GM12878 (cell line): Measurements from ENCODE around the gene TCEAL7.

Experiments used
- CTCF ChIP-seq, 3 experiments: IDR thresholded peaks in 2 of 3; conservative IDR thresholded peaks in 1 of 3; 2 replicates each; pipeline ENCODE4 v1.5.1; 2011; ENCODE audit warnings: low read depth in 3 of 3, low read length in 3 of 3, mild to moderate bottlenecking in 3 of 3, control low read depth in 2 of 3, moderate library complexity in 2 of 3, inconsistent platforms in 1 of 3, mixed read lengths in 1 of 3; ENCODE audit not compliant: control insufficient read depth in 2 of 3, insufficient read depth in 1 of 3; ENCODE audit errors: extremely low read depth in 1 of 3
- KLF5 ChIP-seq: fragments of 450-650 bp; IDR thresholded peaks from 2 replicates; pipeline ENCODE4 v1.6.1; 2014; ENCODE audit warnings: mild to moderate bottlenecking; ENCODE audit not compliant: partially characterized antibody
- MYC ChIP-seq: IDR thresholded peaks from 2 replicates; pipeline ENCODE4 v1.6.1; 2011; ENCODE audit warnings: mild to moderate bottlenecking, low read length, moderate library complexity, inconsistent platforms; ENCODE audit not compliant: insufficient read depth, insufficient replicate concordance, insufficient read length, severe bottlenecking
- YY1 ChIP-seq: IDR thresholded peaks from 2 replicates; pipeline ENCODE4 v1.6.1; 2011; ENCODE audit warnings: low read depth, mild to moderate bottlenecking, low read length
- ZSCAN29 ChIP-seq: fragments of 450-650 bp; IDR thresholded peaks from 2 replicates; pipeline ENCODE4 v1.6.1; 2017; ENCODE audit warnings: mild to moderate bottlenecking, moderate library complexity
- ZZZ3 ChIP-seq: IDR thresholded peaks from 2 replicates; pipeline ENCODE4 v1.6.1; 2011; ENCODE audit warnings: low read depth; ENCODE audit not compliant: control insufficient read depth, insufficient read length
- TF ChIP-seq, protein P1 (sequence below): IDR thresholded peaks from 2 replicates; pipeline ENCODE4 v1.6.1; 2012; ENCODE audit warnings: mild to moderate bottlenecking, low read depth, low read length
- TF ChIP-seq, protein P2 (sequence below): fragments of 450-650 bp; formaldehyde crosslinking; IDR thresholded peaks from 2 replicates; pipeline ENCODE4 v1.4.0; 2020; ENCODE audit warnings: mild to moderate bottlenecking, moderate library complexity

DNA sequence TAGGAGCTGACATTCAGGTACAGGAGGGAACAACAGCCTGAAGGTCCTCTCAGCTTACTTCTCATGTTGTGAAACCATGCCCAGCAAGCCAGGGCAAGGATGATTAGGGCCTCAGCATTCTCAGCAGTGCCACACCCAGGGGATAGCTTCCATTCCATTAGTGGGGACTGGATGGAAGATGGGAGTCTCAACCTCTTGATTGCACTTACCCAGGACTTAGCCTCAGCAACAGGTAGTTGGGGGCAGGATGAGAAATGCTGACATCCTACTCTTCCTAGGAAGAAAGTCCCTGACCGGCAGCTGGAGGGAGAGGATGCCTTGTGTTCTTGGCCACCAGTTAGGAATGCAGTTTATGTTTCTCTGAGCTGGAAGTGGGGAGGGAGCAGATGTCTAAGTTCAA, 37.5 kb downstream of the TCEAL7 start:
- TF ChIP-seq MYC (no peak), ZZZ3 (no peak), ZSCAN29 (no peak), KLF5 (no peak), YY1 (no peak), CTCF (IDR thresholded peaks at IDR 0.05 in 2 of 3, conservative IDR thresholded peaks at IDR 0.05 in 1 of 3; ENCODE audit: control insufficient read depth in 2 of 3, extremely low read depth in 1 of 3, insufficient read depth in 1 of 3, low read depth in 3 of 3, low read length in 3 of 3) (no peak)
- TF ChIP-seq, protein P1, sequence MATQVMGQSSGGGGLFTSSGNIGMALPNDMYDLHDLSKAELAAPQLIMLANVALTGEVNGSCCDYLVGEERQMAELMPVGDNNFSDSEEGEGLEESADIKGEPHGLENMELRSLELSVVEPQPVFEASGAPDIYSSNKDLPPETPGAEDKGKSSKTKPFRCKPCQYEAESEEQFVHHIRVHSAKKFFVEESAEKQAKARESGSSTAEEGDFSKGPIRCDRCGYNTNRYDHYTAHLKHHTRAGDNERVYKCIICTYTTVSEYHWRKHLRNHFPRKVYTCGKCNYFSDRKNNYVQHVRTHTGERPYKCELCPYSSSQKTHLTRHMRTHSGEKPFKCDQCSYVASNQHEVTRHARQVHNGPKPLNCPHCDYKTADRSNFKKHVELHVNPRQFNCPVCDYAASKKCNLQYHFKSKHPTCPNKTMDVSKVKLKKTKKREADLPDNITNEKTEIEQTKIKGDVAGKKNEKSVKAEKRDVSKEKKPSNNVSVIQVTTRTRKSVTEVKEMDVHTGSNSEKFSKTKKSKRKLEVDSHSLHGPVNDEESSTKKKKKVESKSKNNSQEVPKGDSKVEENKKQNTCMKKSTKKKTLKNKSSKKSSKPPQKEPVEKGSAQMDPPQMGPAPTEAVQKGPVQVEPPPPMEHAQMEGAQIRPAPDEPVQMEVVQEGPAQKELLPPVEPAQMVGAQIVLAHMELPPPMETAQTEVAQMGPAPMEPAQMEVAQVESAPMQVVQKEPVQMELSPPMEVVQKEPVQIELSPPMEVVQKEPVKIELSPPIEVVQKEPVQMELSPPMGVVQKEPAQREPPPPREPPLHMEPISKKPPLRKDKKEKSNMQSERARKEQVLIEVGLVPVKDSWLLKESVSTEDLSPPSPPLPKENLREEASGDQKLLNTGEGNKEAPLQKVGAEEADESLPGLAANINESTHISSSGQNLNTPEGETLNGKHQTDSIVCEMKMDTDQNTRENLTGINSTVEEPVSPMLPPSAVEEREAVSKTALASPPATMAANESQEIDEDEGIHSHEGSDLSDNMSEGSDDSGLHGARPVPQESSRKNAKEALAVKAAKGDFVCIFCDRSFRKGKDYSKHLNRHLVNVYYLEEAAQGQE: no peak
- TF ChIP-seq, protein P2, sequence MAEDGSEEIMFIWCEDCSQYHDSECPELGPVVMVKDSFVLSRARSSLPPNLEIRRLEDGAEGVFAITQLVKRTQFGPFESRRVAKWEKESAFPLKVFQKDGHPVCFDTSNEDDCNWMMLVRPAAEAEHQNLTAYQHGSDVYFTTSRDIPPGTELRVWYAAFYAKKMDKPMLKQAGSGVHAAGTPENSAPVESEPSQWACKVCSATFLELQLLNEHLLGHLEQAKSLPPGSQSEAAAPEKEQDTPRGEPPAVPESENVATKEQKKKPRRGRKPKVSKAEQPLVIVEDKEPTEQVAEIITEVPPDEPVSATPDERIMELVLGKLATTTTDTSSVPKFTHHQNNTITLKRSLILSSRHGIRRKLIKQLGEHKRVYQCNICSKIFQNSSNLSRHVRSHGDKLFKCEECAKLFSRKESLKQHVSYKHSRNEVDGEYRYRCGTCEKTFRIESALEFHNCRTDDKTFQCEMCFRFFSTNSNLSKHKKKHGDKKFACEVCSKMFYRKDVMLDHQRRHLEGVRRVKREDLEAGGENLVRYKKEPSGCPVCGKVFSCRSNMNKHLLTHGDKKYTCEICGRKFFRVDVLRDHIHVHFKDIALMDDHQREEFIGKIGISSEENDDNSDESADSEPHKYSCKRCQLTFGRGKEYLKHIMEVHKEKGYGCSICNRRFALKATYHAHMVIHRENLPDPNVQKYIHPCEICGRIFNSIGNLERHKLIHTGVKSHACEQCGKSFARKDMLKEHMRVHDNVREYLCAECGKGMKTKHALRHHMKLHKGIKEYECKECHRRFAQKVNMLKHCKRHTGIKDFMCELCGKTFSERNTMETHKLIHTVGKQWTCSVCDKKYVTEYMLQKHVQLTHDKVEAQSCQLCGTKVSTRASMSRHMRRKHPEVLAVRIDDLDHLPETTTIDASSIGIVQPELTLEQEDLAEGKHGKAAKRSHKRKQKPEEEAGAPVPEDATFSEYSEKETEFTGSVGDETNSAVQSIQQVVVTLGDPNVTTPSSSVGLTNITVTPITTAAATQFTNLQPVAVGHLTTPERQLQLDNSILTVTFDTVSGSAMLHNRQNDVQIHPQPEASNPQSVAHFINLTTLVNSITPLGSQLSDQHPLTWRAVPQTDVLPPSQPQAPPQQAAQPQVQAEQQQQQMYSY (CRISPR knock-in tag): no peak
